Neutrophil (primary cell): ENCODE measurements around the gene RBMS3.

Experiments
- H3K27ac ChIP-seq: fragments of 200-600 bp; sonication (generic); 2 replicates; pipeline ENCODE4 v1.5.1; 2016; ENCODE audit warnings: mild to moderate bottlenecking, moderate library complexity
- H3K27me3 ChIP-seq: fragments of 200-600 bp; sonication (generic); 2 replicates; pipeline ENCODE4 v1.6.0; 2016; ENCODE audit warnings: mild to moderate bottlenecking
- H3K36me3 ChIP-seq: fragments of 200-600 bp; sonication (generic); 2 replicates; pipeline ENCODE4 v1.5.1; 2017
- H3K4me1 ChIP-seq, 2 experiments: fragments of 200-600 bp in 1 of 2; sonication (generic) in 1 of 2; 1 replicate in 1 of 2; 2 replicates in 1 of 2; pipeline versions ENCODE4 v1.5.1 to v1.6.1; 2013 to 2016; ENCODE audit warnings: low read depth in 1 of 2, low read length in 1 of 2, mild to moderate bottlenecking in 1 of 2, moderate library complexity in 1 of 2; ENCODE audit not compliant: control insufficient read depth in 1 of 2, insufficient read depth in 1 of 2
- H3K4me3 ChIP-seq, 2 experiments: fragments of 200-600 bp in 1 of 2; sonication (generic) in 1 of 2; 1 replicate in 1 of 2; 2 replicates in 1 of 2; pipeline ENCODE4 v1.5.1; 2013 to 2016; ENCODE audit warnings: low read depth in 1 of 2, low read length in 1 of 2, mild to moderate bottlenecking in 1 of 2, moderate library complexity in 1 of 2
- H3K9me3 ChIP-seq: fragments of 200-600 bp; sonication (generic); 2 replicates; pipeline ENCODE4 v1.5.1; 2016
- TF ChIP-seq, protein P1 (sequence below): fragments of 200-600 bp; sonication (generic); IDR thresholded peaks from 2 replicates; pipeline ENCODE4 v1.5.1; 2016; ENCODE audit warnings: antibody characterized with exemption

Gene RBMS3

DNA sequence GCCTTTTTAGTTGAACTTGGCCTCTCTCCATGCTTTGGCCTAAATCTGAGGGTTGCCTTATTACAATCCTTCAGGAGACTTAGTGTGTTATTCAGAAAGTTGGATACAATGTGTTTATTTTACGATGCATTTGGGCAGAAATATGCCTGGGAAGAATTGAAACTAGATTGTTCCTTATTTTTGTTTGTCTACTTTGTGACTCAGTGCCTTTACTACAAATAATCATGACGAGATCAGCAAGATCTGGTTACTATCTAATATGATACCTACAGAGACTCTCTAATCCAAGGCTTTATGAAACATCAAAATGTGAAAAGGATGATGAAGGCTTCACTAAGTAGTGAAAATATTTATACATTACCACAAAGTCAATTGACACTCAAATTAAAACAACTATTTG is 82.2 kb downstream of the RBMS3 start:
- no peak overlapping the region for H3K27ac ChIP-seq
- no peaks in the 10 kb centered on the region for H3K27me3 ChIP-seq
- H3K4me1 ChIP-seq: no peaks in the 10 kb centered on the region
- no peak overlapping the region for H3K4me3 ChIP-seq
- no peaks in the 10 kb centered on the region for H3K36me3 ChIP-seq
- TF ChIP-seq, protein P1, sequence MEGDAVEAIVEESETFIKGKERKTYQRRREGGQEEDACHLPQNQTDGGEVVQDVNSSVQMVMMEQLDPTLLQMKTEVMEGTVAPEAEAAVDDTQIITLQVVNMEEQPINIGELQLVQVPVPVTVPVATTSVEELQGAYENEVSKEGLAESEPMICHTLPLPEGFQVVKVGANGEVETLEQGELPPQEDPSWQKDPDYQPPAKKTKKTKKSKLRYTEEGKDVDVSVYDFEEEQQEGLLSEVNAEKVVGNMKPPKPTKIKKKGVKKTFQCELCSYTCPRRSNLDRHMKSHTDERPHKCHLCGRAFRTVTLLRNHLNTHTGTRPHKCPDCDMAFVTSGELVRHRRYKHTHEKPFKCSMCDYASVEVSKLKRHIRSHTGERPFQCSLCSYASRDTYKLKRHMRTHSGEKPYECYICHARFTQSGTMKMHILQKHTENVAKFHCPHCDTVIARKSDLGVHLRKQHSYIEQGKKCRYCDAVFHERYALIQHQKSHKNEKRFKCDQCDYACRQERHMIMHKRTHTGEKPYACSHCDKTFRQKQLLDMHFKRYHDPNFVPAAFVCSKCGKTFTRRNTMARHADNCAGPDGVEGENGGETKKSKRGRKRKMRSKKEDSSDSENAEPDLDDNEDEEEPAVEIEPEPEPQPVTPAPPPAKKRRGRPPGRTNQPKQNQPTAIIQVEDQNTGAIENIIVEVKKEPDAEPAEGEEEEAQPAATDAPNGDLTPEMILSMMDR: no peak
- H3K9me3 ChIP-seq: no peaks in the 10 kb centered on the region

DNA sequence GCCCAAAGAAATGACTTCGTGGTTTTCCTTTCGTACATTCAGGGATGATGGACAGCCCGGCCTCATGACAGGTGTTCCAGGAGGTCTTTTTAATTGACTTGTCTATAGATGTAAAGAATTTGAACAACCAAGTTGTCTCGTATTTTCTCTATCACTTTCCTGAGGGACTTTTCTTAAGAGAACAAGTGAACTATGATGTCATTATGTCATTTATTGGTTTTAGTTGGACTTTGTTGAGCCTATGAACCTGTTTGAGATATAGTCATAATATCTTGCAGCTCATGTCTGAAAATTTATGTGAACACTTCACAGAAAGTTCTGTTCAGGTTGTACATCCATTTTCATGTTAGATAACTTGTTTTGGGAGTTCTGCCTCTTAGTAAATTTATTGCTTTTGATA is 89.2 kb downstream of the RBMS3 start:
- TF ChIP-seq, protein P1: no peak
- Histone ChIP-seq H3K36me3 (no peaks in the 10 kb centered on the region), H3K27me3 (no peaks in the 10 kb centered on the region), H3K27ac (no peak overlapping the region), H3K4me1 (no peaks in the 10 kb centered on the region), H3K4me3 (no peak overlapping the region), H3K9me3 (no peaks in the 10 kb centered on the region)

DNA sequence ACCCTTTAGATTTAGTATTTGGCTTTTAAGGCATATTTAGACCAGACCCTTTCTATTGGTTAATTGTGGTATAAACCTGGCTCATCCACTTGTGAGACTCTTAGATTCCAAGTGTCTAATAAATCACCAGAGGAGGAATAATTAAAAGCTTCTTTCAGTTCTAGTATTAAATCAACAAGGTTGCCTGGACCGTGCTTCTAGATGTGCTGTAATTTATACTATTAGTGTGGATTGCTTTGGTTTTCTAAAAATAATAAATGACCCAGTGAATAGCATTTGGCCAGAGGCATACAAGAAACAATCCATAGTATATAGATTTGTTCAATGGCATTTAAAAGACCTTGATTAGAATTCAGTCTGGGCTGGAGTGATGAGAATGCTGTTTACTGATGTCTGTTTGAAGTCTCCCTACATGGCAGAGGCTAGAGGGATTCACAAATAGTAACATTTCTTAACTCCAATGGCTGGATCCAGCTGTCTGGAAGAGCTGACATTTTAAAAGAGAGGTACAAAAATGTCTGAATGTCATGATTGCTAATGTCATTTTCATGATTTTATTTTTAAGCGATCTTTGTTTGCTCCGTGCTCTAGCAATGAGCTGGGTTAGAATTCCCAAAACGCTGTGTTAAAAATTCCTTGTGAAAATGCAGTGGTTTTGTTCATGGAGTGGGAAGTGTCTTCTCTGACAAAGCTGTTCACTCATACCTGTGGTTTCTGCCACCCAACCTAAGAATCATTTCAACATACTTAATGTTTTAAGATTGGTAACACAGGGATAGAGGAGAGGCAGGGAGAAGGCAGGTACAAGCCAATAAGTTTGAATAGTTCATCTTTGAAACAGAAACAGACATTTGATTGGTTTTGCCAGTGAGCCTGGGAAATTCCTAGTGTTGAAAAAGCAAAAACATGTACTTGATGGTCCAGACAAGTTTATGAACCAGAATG is 89.9 kb downstream of the RBMS3 start:
- Histone ChIP-seq H3K4me1 (no peaks in the 10 kb centered on the region), H3K4me3 (no peak overlapping the region), H3K9me3 (no peaks in the 10 kb centered on the region), H3K36me3 (no peaks in the 10 kb centered on the region), H3K27ac (no peak overlapping the region), H3K27me3 (no peaks in the 10 kb centered on the region)
- TF ChIP-seq, protein P1: no peak

DNA sequence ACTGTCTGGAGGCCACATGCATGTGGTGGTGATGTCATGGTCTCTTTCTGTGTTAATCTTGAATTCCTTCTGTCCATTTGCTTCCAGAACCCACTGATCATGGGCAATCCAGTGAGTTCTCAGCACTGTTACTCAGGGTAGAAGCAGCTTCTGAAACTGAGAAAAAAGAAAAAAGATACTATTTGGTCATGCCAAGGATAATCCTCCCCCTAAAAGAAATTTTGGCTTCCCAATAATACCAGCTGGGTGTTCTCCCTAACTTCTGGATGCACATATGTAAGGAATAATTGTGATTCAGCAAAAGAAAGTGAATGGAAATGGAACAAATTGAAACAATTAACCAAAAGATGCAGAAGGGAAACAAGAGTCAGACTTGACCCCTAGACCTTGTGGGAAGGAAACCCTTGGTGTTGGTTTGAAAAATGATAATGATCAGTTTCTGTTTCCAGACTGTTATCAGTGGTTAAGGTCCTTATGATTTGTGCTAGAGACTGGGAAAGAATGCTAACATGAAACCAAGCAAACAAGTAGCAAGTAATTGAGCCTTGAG is 92.3 kb downstream of the RBMS3 start:
- H3K27ac ChIP-seq: no peak overlapping the region
- no peaks in the 10 kb centered on the region for H3K4me1 ChIP-seq
- no peaks in the 10 kb centered on the region for H3K27me3 ChIP-seq
- H3K36me3 ChIP-seq: no peaks in the 10 kb centered on the region
- no peak overlapping the region for H3K4me3 ChIP-seq
- no peaks in the 10 kb centered on the region for H3K9me3 ChIP-seq
- TF ChIP-seq, protein P1: no peak

DNA sequence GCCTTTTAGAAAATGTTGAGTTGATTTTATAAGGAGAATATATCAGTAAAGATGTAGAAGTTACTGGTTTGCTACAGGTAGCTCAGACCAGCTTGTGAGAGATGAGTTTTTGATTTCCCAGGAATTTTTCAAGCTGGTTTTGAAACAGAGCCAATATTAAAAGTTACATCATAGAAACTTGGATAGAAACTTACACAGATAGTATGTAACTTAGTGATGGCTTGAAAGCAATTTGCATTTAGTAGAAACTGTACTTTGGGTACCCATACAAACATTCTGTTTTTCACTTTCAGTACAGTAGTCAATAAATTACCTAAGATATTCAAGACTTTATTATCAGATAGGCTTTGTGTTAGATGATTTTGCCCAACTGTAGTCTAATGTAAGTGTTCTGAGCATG is 93.4 kb downstream of the RBMS3 start:
- H3K27ac ChIP-seq: no peak overlapping the region
- no peaks in the 10 kb centered on the region for H3K36me3 ChIP-seq

More for the DNA sequence above, 93.4 kb downstream of the RBMS3 start:
- no peak overlapping the region for H3K4me3 ChIP-seq
- TF ChIP-seq, protein P1: no peak
- no peaks in the 10 kb centered on the region for H3K4me1 ChIP-seq
- H3K27me3 ChIP-seq: no peaks in the 10 kb centered on the region
- no peaks in the 10 kb centered on the region for H3K9me3 ChIP-seq
